Thyroid gland (tissue), 4 donors: ENCODE data around the gene TBC1D5. TPM values are rescaled to one million over a fixed set of nuclear protein-coding genes. Genes with fewer than 3 reads are reported as not detected.

Experiments used
- DNase-seq, 2 donors: peaks; one replicate each; pipeline ENCODE4 v3.0.0-alpha.2; 2019
- H3K27ac ChIP-seq, 3 donors: fragments of 200-600 bp; sonication (generic); 1 replicate in 2 of 3; 2 replicates in 1 of 3; pipeline ENCODE4 v1.5.1; 2016 to 2019; ENCODE audit warnings: mild to moderate bottlenecking in 1 of 3, moderate library complexity in 1 of 3
- H3K27me3 ChIP-seq: fragments of 200-600 bp; sonication (generic); one replicate; pipeline ENCODE4 v1.5.1; 2019
- H3K36me3 ChIP-seq, 2 donors: fragments of 200-600 bp; sonication (generic); one replicate each; pipeline ENCODE4 v1.5.1; 2016 to 2019
- H3K4me1 ChIP-seq, 2 donors: fragments of 200-600 bp; sonication (generic); one replicate each; pipeline ENCODE4 v1.5.1; 2017 to 2019
- H3K4me3 ChIP-seq, 3 donors: fragments of 200-600 bp; sonication (generic); replicated peaks in 1 of 3; 1 replicate in 2 of 3; 2 replicates in 1 of 3; pipeline ENCODE4 v1.5.1; 2016; ENCODE audit warnings: mild to moderate bottlenecking in 1 of 3
- H3K9me3 ChIP-seq: fragments of 200-600 bp; sonication (generic); one replicate; pipeline ENCODE4 v1.5.1; 2017
- POLR2A ChIP-seq, 2 donors: fragments of 450-650 bp; IDR thresholded peaks; one replicate each; pipeline ENCODE4 v1.6.1; 2017; ENCODE audit warnings: antibody characterized with exemption in 2 of 2, mild to moderate bottlenecking in 2 of 2, moderate library complexity in 1 of 2
- WGBS, 2 donors: methylation state at CpG; one replicate each; pipeline ENCODE4 v1.1.5; 2017; 5-methylcytosine and 5-hydroxymethylcytosine counted together
- intact Hi-C: fragments of 100-400 bp; cut with DNase I; formaldehyde crosslinking; loops from one replicate; pipeline ENCODE4 v1.15.1; 2023
- total RNA-seq, 4 donors: library from RNA; depleted of rRNA; stranded (reverse); fragments of >200 nt; gene quantifications; one replicate each; pipeline ENCODE4 v1.2.3, GENCODE V29; 2016
- TF ChIP-seq, protein P1 (sequence below), 6 experiments: fragments of 200-600 bp in 3 of 6; fragments of 450-650 bp in 3 of 6; sonication (generic) in 3 of 6; IDR thresholded peaks; one replicate each; pipeline ENCODE4 v1.5.1; 2016 to 2019; ENCODE audit warnings: antibody characterized with exemption in 6 of 6, mild to moderate bottlenecking in 2 of 6, inconsistent platforms in 1 of 6, moderate library complexity in 1 of 6

The TBC1D5 gene
- total RNA-seq, 4 donors from 2014 or later = 115 to 141 (median 133) TPM

DNA sequence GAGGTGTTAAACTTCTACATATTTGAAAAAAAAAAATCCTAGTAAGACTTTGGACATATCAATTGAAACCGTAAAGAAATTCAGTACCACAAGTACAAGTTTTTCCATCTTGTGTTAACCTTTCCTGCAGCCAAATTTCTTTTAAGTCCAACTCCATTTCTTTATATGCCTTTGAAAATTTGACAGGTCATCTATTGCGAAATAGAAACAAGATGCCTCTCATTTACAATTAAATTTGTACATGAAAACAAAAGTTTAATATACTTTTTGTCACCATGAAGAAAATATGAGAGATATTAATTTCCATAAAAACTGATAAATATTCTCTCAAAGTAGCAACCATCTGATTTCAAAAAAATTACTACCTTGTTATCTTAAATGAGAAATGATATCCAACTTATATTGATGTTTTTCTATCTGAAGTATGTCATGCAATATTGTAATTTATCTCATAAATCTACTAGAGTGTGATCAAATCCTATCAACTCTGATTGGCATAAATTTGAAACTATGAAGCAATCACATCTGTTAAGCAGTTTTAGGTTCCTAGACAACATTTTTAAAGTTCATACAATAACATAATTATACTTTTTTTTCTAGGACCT is 68.2 kb downstream of the TBC1D5 start:
- no peak for TF ChIP-seq POLR2A (IDR thresholded peaks at IDR 0.05)
- TF ChIP-seq, protein P1, sequence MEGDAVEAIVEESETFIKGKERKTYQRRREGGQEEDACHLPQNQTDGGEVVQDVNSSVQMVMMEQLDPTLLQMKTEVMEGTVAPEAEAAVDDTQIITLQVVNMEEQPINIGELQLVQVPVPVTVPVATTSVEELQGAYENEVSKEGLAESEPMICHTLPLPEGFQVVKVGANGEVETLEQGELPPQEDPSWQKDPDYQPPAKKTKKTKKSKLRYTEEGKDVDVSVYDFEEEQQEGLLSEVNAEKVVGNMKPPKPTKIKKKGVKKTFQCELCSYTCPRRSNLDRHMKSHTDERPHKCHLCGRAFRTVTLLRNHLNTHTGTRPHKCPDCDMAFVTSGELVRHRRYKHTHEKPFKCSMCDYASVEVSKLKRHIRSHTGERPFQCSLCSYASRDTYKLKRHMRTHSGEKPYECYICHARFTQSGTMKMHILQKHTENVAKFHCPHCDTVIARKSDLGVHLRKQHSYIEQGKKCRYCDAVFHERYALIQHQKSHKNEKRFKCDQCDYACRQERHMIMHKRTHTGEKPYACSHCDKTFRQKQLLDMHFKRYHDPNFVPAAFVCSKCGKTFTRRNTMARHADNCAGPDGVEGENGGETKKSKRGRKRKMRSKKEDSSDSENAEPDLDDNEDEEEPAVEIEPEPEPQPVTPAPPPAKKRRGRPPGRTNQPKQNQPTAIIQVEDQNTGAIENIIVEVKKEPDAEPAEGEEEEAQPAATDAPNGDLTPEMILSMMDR (IDR thresholded peaks at IDR 0.05) = no peak
- Histone ChIP-seq H3K9me3 (no peaks in the 10 kb centered on the region), H3K36me3 (no peaks in the 10 kb centered on the region), H3K4me1 (no peaks in the 10 kb centered on the region), H3K27me3 (no peaks in the 10 kb centered on the region), H3K27ac (no peak overlapping the region), H3K4me3 (no peak overlapping the region)
- intact Hi-C loops = no loop called here
- DNase-seq = no peak
- 49 to 68% methylated on average over 2 of the region's 2 CpGs for WGBS, 2 donors

DNA sequence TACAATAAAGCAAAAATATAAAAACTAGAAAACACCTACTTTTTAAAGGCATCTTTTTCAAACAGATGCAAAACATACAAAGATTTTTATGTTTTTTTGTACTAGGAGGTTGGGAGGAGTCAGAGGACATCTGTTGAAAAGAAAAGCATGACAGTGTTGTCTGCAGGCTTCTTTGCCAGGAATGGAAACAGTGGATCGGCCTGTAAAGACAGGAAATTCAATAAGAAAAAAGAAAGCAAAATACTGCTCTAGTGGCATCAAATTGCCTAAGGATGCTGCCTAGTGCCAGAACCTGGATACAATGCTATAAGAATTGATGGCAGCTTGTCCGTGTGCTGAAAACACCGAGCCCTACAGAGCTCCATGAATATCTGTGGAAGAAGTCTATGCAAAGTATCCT is 69.9 kb downstream of the TBC1D5 start:
- DNase-seq = no peak
- Histone ChIP-seq H3K36me3 (no peaks in the 10 kb centered on the region), H3K4me3 (no peak overlapping the region), H3K27me3 (no peaks in the 10 kb centered on the region), H3K27ac (no peak overlapping the region), H3K4me1 (no peaks in the 10 kb centered on the region), H3K9me3 (no peaks in the 10 kb centered on the region)
- no peak for TF ChIP-seq POLR2A (IDR thresholded peaks at IDR 0.05)
- TF ChIP-seq, protein P1 (IDR thresholded peaks at IDR 0.05) = no peak
- intact Hi-C loops = no loop called here
- WGBS, 2 donors = 79 to 81% methylated on average over 3 of the region's 3 CpGs

DNA sequence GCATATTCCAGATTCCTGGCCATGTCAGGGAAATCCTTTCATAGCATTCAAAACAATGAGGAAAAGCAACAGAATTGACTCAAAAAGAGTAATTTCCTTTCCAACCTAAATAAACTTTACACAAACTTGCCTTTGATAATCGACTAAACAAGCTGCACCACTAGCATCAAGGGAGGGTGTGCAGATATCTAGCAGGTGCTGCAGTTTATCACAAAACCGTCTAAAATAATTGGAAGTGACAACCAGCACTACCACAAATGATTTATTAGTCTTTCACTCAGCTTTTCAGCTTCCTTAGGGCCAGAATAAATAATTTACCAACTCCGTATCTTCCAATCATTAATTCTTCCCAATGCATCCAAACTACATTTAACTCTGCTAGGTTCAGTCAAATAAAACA is 71.7 kb downstream of the TBC1D5 start:
- no peaks in the 10 kb centered on the region for H3K27me3 ChIP-seq
- H3K27ac ChIP-seq = no peak overlapping the region
- H3K36me3 ChIP-seq = no peaks in the 10 kb centered on the region
- DNase-seq = no peak
- no peaks in the 10 kb centered on the region for H3K9me3 ChIP-seq
- no peaks in the 10 kb centered on the region for H3K4me1 ChIP-seq
- no peak overlapping the region for H3K4me3 ChIP-seq
- TF ChIP-seq, protein P1 (IDR thresholded peaks at IDR 0.05) = no peak
- no peak for TF ChIP-seq POLR2A (IDR thresholded peaks at IDR 0.05)
- 60 to 69% methylated on average over 3 of the region's 3 CpGs for WGBS, 2 donors
- intact Hi-C loops = no loop called here

DNA sequence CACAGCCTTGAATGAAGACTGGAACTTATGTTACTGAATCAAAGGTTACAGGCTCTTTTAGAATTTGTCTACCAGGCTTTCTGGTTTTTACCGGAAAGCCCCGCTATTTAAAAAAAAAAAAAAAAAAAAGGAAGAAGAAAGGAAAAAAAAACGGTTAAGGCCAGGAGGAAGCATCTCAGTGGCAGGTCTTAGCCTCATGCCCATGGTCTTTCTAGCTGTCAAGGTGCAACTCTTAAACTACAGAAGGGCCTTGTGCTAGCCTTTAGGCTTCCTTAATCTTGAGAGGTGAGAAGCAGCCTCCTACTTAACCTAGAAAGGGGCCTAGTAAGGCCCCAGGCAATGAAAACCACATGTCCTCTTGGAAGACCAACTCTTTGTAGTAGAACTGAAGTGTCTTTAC is 77.5 kb downstream of the TBC1D5 start:
- intact Hi-C loops = no loop called here
- TF ChIP-seq, protein P1 (IDR thresholded peaks at IDR 0.05) = no peak
- TF ChIP-seq POLR2A (IDR thresholded peaks at IDR 0.05) = no peak
- Histone ChIP-seq H3K36me3 (no peaks in the 10 kb centered on the region), H3K4me3 (no peak overlapping the region), H3K4me1 (no peaks in the 10 kb centered on the region), H3K9me3 (no peaks in the 10 kb centered on the region), H3K27ac (no peak overlapping the region), H3K27me3 (no peaks in the 10 kb centered on the region)
- WGBS, 2 donors = 86 to 92% methylated on average over 3 of the region's 3 CpGs
- no peak for DNase-seq

DNA sequence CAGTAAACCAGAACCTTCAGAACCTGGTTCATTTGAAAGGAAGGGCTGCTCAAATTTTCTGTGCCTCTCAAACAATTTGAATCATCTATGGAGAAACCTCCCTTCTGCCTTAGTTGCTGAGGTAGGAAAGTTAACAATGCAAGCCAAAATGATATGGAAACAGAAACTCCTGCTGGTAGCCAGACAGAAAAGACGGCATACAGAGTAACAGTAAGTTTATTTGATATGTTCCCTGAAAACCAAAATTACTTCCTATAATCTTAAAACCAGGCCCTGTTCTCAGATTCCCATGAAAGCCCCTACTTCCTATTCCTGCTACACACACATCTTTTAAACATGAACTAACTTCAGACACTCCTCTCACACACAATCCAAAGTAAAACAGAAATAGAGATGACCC is 86.2 kb downstream of the TBC1D5 start:
- intact Hi-C loops = no loop called here
- Histone ChIP-seq H3K27me3 (no peaks in the 10 kb centered on the region), H3K36me3 (no peaks in the 10 kb centered on the region), H3K4me1 (no peaks in the 10 kb centered on the region), H3K4me3 (no peak overlapping the region), H3K27ac (no peak overlapping the region), H3K9me3 (no peaks in the 10 kb centered on the region)
- DNase-seq = no peak
- TF ChIP-seq POLR2A (IDR thresholded peaks at IDR 0.05) = no peak
- TF ChIP-seq, protein P1 (IDR thresholded peaks at IDR 0.05) = no peak
- WGBS, 2 donors = 82 to 92% methylated on average over 1 of the region's 1 CpG
